Tibial artery (tissue), 4 donors: Measurements from ENCODE around the gene SRPK2.

Experiments
- DNase-seq, 2 donors: peaks; one replicate each; pipeline ENCODE4 v3.0.0-alpha.2; 2019
- H3K27ac ChIP-seq, 2 donors: fragments of 200-600 bp; sonication (generic) in 1 of 2; 1 replicate in 1 of 2; 2 replicates in 1 of 2; pipeline ENCODE4 v1.5.1; 2018 to 2019; ENCODE audit warnings: mild to moderate bottlenecking in 1 of 2
- H3K27me3 ChIP-seq, 2 donors: fragments of 200-600 bp; sonication (generic) in 1 of 2; one replicate each; pipeline versions ENCODE4 v1.5.1 to v1.6.0; 2016 to 2019
- H3K36me3 ChIP-seq, 3 donors: fragments of 200-600 bp; sonication (generic) in 2 of 3; one replicate each; pipeline ENCODE4 v1.5.1; 2016 to 2019; ENCODE audit warnings: mild to moderate bottlenecking in 2 of 3
- H3K4me1 ChIP-seq, 4 donors: fragments of 200-600 bp; sonication (generic) in 2 of 4; 1 replicate in 3 of 4; 2 replicates in 1 of 4; pipeline ENCODE4 v1.5.1; 2016 to 2019
- H3K4me3 ChIP-seq, 2 donors: fragments of 200-600 bp; sonication (generic) in 1 of 2; 1 replicate in 1 of 2; 2 replicates in 1 of 2; pipeline ENCODE4 v1.5.1; 2018 to 2019; ENCODE audit warnings: mild to moderate bottlenecking in 2 of 2
- H3K9me3 ChIP-seq, 3 donors: fragments of 200-600 bp; sonication (generic) in 1 of 3; one replicate each; pipeline ENCODE4 v1.5.1; 2016 to 2019
- intact Hi-C: fragments of 100-400 bp; cut with DNase I; formaldehyde crosslinking; loops from one replicate; pipeline ENCODE4 v1.15.0; 2023; ENCODE audit warnings: low total_unique reads
- TF ChIP-seq, protein P1 (sequence below), 2 experiments: fragments of 200-600 bp in 1 of 2; fragments of 450-650 bp in 1 of 2; IDR thresholded peaks; one replicate each; pipeline ENCODE4 v1.5.1; 2017 to 2019; ENCODE audit warnings: antibody characterized with exemption in 2 of 2, mild to moderate bottlenecking in 1 of 2, moderate library complexity in 1 of 2

SRPK2 gene

DNA sequence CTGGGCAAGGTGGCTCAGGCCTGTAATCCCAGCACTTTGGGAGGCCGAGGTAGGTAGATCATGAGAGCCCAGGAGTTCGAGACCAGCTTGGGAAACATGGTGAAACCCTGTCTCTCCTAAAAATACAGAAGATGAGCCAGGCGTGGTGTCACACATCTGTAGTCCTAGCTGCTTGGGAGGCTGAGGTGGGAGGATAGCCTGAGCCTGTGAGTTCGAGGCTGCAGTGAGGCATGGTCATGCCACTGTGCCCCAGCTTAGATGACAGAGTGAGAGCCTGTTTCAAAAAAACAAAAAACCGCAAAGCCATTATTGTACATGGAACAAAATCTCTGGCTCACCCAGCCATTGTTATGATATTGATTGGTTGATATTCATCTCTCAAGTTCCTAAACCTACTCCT lies 321.0 kb downstream of the SRPK2 start:
- no peak for DNase-seq
- TF ChIP-seq, protein P1, sequence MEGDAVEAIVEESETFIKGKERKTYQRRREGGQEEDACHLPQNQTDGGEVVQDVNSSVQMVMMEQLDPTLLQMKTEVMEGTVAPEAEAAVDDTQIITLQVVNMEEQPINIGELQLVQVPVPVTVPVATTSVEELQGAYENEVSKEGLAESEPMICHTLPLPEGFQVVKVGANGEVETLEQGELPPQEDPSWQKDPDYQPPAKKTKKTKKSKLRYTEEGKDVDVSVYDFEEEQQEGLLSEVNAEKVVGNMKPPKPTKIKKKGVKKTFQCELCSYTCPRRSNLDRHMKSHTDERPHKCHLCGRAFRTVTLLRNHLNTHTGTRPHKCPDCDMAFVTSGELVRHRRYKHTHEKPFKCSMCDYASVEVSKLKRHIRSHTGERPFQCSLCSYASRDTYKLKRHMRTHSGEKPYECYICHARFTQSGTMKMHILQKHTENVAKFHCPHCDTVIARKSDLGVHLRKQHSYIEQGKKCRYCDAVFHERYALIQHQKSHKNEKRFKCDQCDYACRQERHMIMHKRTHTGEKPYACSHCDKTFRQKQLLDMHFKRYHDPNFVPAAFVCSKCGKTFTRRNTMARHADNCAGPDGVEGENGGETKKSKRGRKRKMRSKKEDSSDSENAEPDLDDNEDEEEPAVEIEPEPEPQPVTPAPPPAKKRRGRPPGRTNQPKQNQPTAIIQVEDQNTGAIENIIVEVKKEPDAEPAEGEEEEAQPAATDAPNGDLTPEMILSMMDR (IDR thresholded peaks at IDR 0.05), result no peak
- Histone ChIP-seq H3K27ac (no peak overlapping the region), H3K9me3 (no peaks in the 10 kb centered on the region), H3K4me1 (peaks cover 0 to 29% (median 6%) of the 10 kb centered on the region in 4 donors), H3K4me3 (no peak overlapping the region), H3K36me3 (peaks cover 38 to 65% (median 55%) of the 10 kb centered on the region in 3 donors), H3K27me3 (no peaks in the 10 kb centered on the region)
- intact Hi-C loops, result no loop called here
